Activated CD8-positive, alpha-beta T cell treated with anti-CD3 and anti-CD28 coated beads for 36 hours (primary cell): ENCODE data around the gene CALHM2. TPM values are rescaled to one million over a fixed set of nuclear protein-coding genes. Genes with fewer than 3 reads are reported as not detected.
A peak's percentile ranks its signal among the peaks of the same experiment; 100 is the strongest.
"Not testable (repeated sequence)": the region's sequence is repeated elsewhere in the genome, so short reads cannot be mapped to it uniquely, and the experiment has no call there.

ENCODE experiments used
- ATAC-seq: fragments of 200-7000 bp; cut with Tn5 transposase; one replicate; pipeline ENCODE4 v1.10.0; 2021; ENCODE audit warnings: mild to moderate bottlenecking, moderate library complexity
- CTCF ChIA-PET: fragments of 350-600 bp; sonication (Branson Sonifier 250); formaldehyde crosslinking; loops from one replicate; lab custom pipeline; 2021; ENCODE audit warnings: antibody characterized with exemption; lab: Charles Lee
- POLR2A ChIA-PET: fragments of 350-600 bp; sonication (Branson Sonifier 250); formaldehyde crosslinking; loops from one replicate; lab custom pipeline; 2021; ENCODE audit warnings: antibody characterized with exemption; lab: Charles Lee
- DNase-seq: peaks from one replicate; pipeline ENCODE4 v3.0.0-alpha.2; 2020
- H3K27ac Mint-ChIP-seq: one replicate; pipeline ENCODE4 v1.8.0; 2021; ENCODE audit warnings: mild to moderate bottlenecking, mixed read lengths
- H3K27me3 Mint-ChIP-seq: one replicate; pipeline ENCODE4 v1.8.0; 2021; ENCODE audit warnings: mixed read lengths
- H3K36me3 Mint-ChIP-seq: one replicate; pipeline ENCODE4 v1.8.0; 2021; ENCODE audit warnings: low read depth, mixed read lengths
- H3K4me1 Mint-ChIP-seq: one replicate; pipeline ENCODE4 v1.8.0; 2021; ENCODE audit warnings: low read depth, mixed read lengths
- H3K4me3 Mint-ChIP-seq: one replicate; pipeline ENCODE4 v1.8.0; 2021; ENCODE audit warnings: mild to moderate bottlenecking, moderate library complexity, mixed read lengths
- H3K9me3 Mint-ChIP-seq: one replicate; pipeline ENCODE4 v1.8.0; 2021; ENCODE audit warnings: mixed read lengths
- intact Hi-C: fragments of 100-400 bp; cut with micrococcal nuclease; formaldehyde crosslinking; loops from one replicate; pipeline ENCODE4 v1.10.0; 2022
- total RNA-seq, 2 experiments: library from RNA; stranded (reverse); gene quantifications; one replicate each; pipeline ENCODE4 v1.2.3, GENCODE V29; 2021
- TF ChIP-seq, protein P1 (sequence below): fragments of 200-600 bp; IDR thresholded peaks from one replicate; pipeline ENCODE4 v1.8.0; 2022; ENCODE audit warnings: antibody characterized with exemption, mild to moderate bottlenecking

Gene CALHM2
- total RNA-seq, 2 experiments from 2014 or later, result 7.6 to 9.5 TPM

DNA sequence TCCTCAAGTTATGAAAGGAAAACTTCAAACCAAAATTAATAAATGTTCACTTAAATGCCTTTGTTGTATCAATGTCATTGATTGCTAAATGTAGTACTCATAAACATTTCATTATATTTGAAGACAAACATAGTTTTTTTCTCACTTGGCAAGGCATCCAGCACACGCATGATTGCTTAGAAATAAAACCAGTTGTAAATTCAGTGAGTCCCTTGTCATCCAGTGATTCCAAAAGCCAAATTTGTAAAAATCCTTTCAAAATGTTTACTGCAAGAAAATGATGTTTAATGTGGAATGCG is 35.2 kb upstream of the CALHM2 start:
- H3K9me3 Mint-ChIP-seq, result no peaks in the 10 kb centered on the region
- TF ChIP-seq, protein P1, sequence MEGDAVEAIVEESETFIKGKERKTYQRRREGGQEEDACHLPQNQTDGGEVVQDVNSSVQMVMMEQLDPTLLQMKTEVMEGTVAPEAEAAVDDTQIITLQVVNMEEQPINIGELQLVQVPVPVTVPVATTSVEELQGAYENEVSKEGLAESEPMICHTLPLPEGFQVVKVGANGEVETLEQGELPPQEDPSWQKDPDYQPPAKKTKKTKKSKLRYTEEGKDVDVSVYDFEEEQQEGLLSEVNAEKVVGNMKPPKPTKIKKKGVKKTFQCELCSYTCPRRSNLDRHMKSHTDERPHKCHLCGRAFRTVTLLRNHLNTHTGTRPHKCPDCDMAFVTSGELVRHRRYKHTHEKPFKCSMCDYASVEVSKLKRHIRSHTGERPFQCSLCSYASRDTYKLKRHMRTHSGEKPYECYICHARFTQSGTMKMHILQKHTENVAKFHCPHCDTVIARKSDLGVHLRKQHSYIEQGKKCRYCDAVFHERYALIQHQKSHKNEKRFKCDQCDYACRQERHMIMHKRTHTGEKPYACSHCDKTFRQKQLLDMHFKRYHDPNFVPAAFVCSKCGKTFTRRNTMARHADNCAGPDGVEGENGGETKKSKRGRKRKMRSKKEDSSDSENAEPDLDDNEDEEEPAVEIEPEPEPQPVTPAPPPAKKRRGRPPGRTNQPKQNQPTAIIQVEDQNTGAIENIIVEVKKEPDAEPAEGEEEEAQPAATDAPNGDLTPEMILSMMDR, result no peak
- ATAC-seq, result no peak
- no peak overlapping the region for H3K27ac Mint-ChIP-seq
- ChIA-PET CTCF (interaction anchor here (4.9 kb wide), 1 partner anchor 13 kb away, joined by 42 read pairs; no protein-coding TSS in a partner anchor), POLR2A (no interaction called here)
- no peak for DNase-seq
- H3K27me3 Mint-ChIP-seq, result peaks cover 6% of the 10 kb centered on the region
- intact Hi-C loops, result loop anchor here (5.0 kb wide), 1 partner anchor 35 kb away; the partner anchor contains the start of gene CALHM2
- no peaks in the 10 kb centered on the region for H3K36me3 Mint-ChIP-seq
- no peak overlapping the region for H3K4me3 Mint-ChIP-seq
- peaks cover 18% of the 10 kb centered on the region for H3K4me1 Mint-ChIP-seq

DNA sequence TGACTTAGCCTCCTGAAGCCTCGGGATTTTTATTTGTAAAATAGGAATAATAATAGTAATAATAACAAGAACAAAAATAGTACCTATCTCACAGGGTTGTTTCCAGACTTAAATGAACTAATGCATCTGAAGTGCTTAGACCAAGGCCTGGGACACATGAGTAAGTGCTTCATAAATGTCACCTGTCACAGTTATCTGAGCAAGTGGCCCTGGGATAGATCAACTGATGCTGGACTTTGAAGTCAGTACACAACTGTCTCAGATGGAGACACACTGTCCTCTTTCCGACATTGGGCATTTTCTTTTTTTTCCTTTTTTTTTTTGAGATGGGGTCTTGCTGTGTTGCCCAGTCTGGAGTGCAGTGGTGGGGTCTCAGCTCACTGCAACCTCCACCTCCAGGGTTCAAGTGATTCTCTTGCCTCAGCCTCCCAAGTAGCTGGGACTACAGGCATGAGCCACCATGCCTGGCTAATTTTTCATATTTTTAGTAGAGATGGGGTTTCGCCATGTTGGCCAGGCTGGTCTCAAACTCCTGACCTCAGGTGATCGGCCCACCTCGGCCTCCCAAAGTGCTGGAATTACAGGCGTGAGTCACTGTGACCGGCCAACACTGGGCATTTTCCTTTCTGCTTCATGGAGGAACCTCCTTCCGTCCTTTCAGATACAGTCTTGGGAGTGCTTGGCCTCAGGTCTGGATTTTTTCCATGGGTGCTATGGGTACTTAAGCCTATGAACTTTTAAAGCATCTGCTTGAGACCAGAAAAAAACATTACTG is 34.7 kb upstream of the CALHM2 start:
- H3K27ac Mint-ChIP-seq, H3K9me3 Mint-ChIP-seq, DNase-seq, ATAC-seq, H3K36me3 Mint-ChIP-seq, H3K27me3 Mint-ChIP-seq, POLR2A ChIA-PET, H3K4me3 Mint-ChIP-seq: not testable (repeated sequence)
- intact Hi-C loops, result loop anchor here (5.0 kb wide), 1 partner anchor 35 kb away; the partner anchor contains the start of gene CALHM2
- H3K4me1 Mint-ChIP-seq, result peaks cover 21% of the 10 kb centered on the region
- CTCF ChIA-PET, result interaction anchor here (0.8 to 4.9 kb wide), 16 partner anchors 8 to 109 kb away, joined by 3 to 72 read pairs (median 4); partner anchors contain the start of genes CALHM2 and NEURL1

DNA sequence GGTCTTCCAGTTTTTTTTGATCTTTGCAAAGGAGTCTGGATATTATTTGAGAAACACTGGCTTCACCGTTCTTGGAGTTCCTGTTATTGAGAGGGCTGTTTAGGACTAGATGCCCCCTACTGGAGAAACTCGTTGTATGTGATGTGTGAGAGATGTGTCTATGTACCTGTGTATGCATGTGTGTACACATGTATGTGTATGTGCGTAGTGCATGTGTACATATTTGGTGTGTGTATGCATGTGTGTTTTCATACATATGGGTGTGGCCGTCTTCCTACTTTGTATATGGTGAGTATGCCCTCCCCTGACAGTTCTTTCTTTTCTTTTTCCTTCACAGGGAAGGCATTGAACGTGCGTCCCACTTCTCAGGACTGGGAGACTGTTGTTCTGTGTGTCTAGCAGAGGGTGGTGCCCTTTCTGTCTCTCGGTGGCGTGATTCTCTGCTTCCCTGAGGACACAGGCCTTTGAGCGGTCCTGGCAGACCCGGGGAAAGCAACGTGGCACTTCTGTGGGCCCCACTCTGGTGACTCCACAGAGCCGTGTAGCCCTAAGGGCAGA is 29.9 kb upstream of the CALHM2 start:
- ChIA-PET POLR2A (interaction anchor here (1.0 kb wide), 1 partner anchor 32 kb away, joined by 3 read pairs; no protein-coding TSS in a partner anchor), CTCF (interaction anchor here (0.9 to 4.6 kb wide), 8 partner anchors 10 to 82 kb away, joined by 3 to 72 read pairs (median 6); partner anchors contain the start of gene CALHM2)
- H3K27ac Mint-ChIP-seq, result no peak overlapping the region
- H3K27me3 Mint-ChIP-seq, result no peaks in the 10 kb centered on the region
- H3K36me3 Mint-ChIP-seq, result no peaks in the 10 kb centered on the region
- intact Hi-C loops, result loop anchor here (1.0 kb wide), 1 partner anchor 66 kb away; no protein-coding TSS in a partner anchor
- DNase-seq, result peak; percentile 46
- H3K4me1 Mint-ChIP-seq, result peaks cover 4% of the 10 kb centered on the region
- H3K4me3 Mint-ChIP-seq, result no peak overlapping the region
- TF ChIP-seq, protein P1, result peak; percentile 69
- peak; percentile 79 for ATAC-seq
- no peaks in the 10 kb centered on the region for H3K9me3 Mint-ChIP-seq

DNA sequence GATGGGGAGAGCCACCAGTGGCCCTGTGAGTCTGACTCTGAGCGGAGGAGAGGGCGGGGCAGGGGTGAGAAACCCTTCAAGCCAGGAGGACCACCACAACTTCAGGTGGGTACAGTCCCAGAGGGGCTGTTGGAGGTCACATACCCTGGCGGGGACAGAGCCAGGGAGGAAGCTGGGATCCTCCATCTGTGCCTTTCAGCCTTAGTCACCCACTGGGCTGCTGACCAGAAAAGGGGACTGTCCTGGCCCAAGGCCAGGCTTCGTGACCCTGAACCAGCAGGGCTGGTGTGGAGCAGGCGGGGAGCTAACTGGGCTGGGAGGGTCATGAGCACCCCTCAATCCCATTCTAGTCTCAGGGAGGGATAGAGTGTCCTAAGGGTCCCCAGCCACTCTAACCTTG is 28.4 kb upstream of the CALHM2 start:
- H3K27me3 Mint-ChIP-seq, result no peaks in the 10 kb centered on the region
- DNase-seq, result no peak
- no peak for ATAC-seq
- H3K4me1 Mint-ChIP-seq, result peaks cover 4% of the 10 kb centered on the region
- no peaks in the 10 kb centered on the region for H3K9me3 Mint-ChIP-seq
- POLR2A ChIA-PET, result interaction anchor here (0.5 to 1.2 kb wide), 2 partner anchors 10 to 30 kb away, joined by 3 to 5 read pairs; no protein-coding TSS in a partner anchor
- TF ChIP-seq, protein P1, result no peak
- H3K36me3 Mint-ChIP-seq, result no peaks in the 10 kb centered on the region
- CTCF ChIA-PET, result interaction anchor here (0.8 to 2.5 kb wide), 6 partner anchors 8 to 64 kb away, joined by 3 to 18 read pairs (median 6); partner anchors contain the start of gene CALHM2
- no peak overlapping the region for H3K4me3 Mint-ChIP-seq
- intact Hi-C loops, result no loop called here
- no peak overlapping the region for H3K27ac Mint-ChIP-seq

DNA sequence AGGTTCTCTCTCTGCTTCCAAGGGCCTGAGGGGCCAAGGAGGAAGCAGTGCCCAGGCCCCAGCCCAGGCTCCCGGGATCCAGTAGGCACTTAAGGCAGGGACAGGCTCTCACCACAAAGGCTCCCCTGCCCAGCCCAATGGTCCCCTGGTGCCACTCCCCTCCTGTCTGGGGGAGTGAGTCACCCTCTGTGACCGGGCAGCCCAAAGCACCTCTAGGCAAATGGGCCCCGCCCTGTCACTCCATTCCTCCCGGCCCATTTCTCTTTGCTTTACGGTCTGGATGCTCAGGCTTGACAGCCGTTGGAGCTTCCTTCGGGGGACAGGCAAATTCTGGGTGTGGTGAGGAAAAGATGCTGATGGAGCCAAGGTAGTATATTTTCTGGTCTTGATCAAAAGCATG is 27.0 kb upstream of the CALHM2 start, which contains the start of gene CALHM3:
TSS of gene CALHM3 (minus strand) at position 106 of the 400 bp plus-strand sequence. CDS start 208 bp downstream, outside the sequence.
- Mint-ChIP-seq H3K36me3 (no peaks in the 10 kb centered on the region), H3K4me3 (no peak within 1 kb of the TSS), H3K27ac (peak within 1 kb of the TSS; percentile 20), H3K9me3 (no peaks in the 10 kb centered on the region), H3K4me1 (peaks cover 4% of the 10 kb centered on the region), H3K27me3 (no peaks in the 10 kb centered on the region)
- TF ChIP-seq, protein P1, result no peak
- DNase-seq (no peak), ATAC-seq (no peak)
- intact Hi-C loops, result no loop called here
- ChIA-PET CTCF (interaction anchor here (1.3 to 2.5 kb wide), 2 partner anchors 62 to 83 kb away, joined by 3 to 18 read pairs; partner anchors contain the start of genes ATP5MK and PDCD11), POLR2A (no interaction called here)
